Effector memory CD8-positive, alpha-beta T cell (primary cell): ENCODE data around the gene PRMT6.

Experiments used
- ATAC-seq: fragments of 150-1000 bp; cut with Tn5 transposase; replicated peaks from 2 replicates; pipeline ENCODE4 v1.10.0; 2021; ENCODE audit warnings: mild to moderate bottlenecking, moderate library complexity
- DNase-seq, 3 experiments: peaks; one replicate each; pipeline ENCODE4 v3.0.0; 2021
- H3K27ac Mint-ChIP-seq, 2 donors: one replicate each; pipeline ENCODE4 v1.8.0; 2022; ENCODE audit warnings: mild to moderate bottlenecking in 2 of 2, mixed read lengths in 2 of 2, moderate library complexity in 2 of 2
- H3K27me3 Mint-ChIP-seq, 2 donors: one replicate each; pipeline ENCODE4 v1.8.0; 2022; ENCODE audit warnings: mixed read lengths in 2 of 2
- H3K36me3 Mint-ChIP-seq: one replicate; pipeline ENCODE4 v1.8.0; 2022; ENCODE audit warnings: mild to moderate bottlenecking, moderate library complexity, mixed read lengths; ENCODE audit not compliant: insufficient read depth
- H3K4me1 Mint-ChIP-seq, 2 donors: one replicate each; pipeline ENCODE4 v1.8.0; 2022; ENCODE audit warnings: low read depth in 2 of 2, mixed read lengths in 2 of 2
- H3K4me3 Mint-ChIP-seq, 2 donors: one replicate each; pipeline ENCODE4 v1.8.0; 2022; ENCODE audit warnings: mild to moderate bottlenecking in 2 of 2, mixed read lengths in 2 of 2, moderate library complexity in 2 of 2
- H3K9me3 Mint-ChIP-seq, 2 donors: one replicate each; pipeline ENCODE4 v1.8.0; 2022; ENCODE audit warnings: mixed read lengths in 2 of 2

Gene PRMT6

GRCh38 chr1:107105914-107106313 is 49.4 kb downstream of the PRMT6 start:
- ATAC-seq, result no peak
- peaks cover 8 to 10% of the 10 kb centered on the region in 2 donors for H3K27me3 Mint-ChIP-seq
- no peak overlapping the region for H3K4me3 Mint-ChIP-seq
- H3K4me1 Mint-ChIP-seq, result no peaks in the 10 kb centered on the region
- DNase-seq, result no peak
- H3K36me3 Mint-ChIP-seq, result no peaks in the 10 kb centered on the region
- H3K9me3 Mint-ChIP-seq, result no peaks in the 10 kb centered on the region
- H3K27ac Mint-ChIP-seq, result no peak overlapping the region
